PC-9 (cell line): ENCODE results near the gene REL. TPM values are rescaled to one million over a fixed set of nuclear protein-coding genes. Genes with fewer than 3 reads are reported as not detected.

Experiments
- BruUV-seq: library from RNA; stranded (reverse); fragments of 400-500 nt; replicated peaks from 2 replicates; lab custom pipeline; 2021; lab: Mats Ljungman, UMichigan
- CTCF ChIA-PET: fragments of 300-600 bp; sonication (Branson Sonifier 250); formaldehyde crosslinking; loops from one replicate; lab custom pipeline; 2022; ENCODE audit warnings: antibody characterized with exemption; lab: Charles Lee
- POLR2A ChIA-PET: fragments of 300-600 bp; sonication (Branson Sonifier 250); formaldehyde crosslinking; loops from one replicate; lab custom pipeline; 2022; ENCODE audit warnings: antibody characterized with exemption; ENCODE audit not compliant: unreplicated experiment; lab: Charles Lee
- DNase-seq, 2 experiments: peaks; one replicate each; pipeline versions ENCODE4 v3.0.0 to v3.0.0-alpha.2; 2015 to 2022; ENCODE audit warnings: mixed read lengths in 1 of 2
- H2AFZ ChIP-seq: fragments of 200-600 bp; sonication (generic); 2 replicates; pipeline ENCODE4 v1.8.1; 2017; ENCODE audit warnings: antibody characterized with exemption
- H3F3A ChIP-seq: fragments of 200-600 bp; sonication (generic); 2 replicates; pipeline ENCODE4 v1.8.1; 2017; ENCODE audit warnings: antibody characterized with exemption, mild to moderate bottlenecking, low read depth; ENCODE audit not compliant: insufficient read depth
- H3K27ac ChIP-seq: fragments of 200-600 bp; sonication (generic); 2 replicates; pipeline ENCODE4 v1.6.1; 2016; ENCODE audit warnings: mixed run types
- H3K27me3 ChIP-seq: fragments of 200-600 bp; sonication (generic); 2 replicates; pipeline ENCODE4 v1.6.1; 2016; ENCODE audit warnings: low read depth, mixed run types; ENCODE audit not compliant: insufficient read depth
- H3K36me3 ChIP-seq: fragments of 200-600 bp; sonication (generic); 2 replicates; pipeline ENCODE4 v1.6.1; 2016; ENCODE audit warnings: low read depth, mixed run types
- H3K4me1 ChIP-seq: fragments of 200-600 bp; sonication (generic); replicated peaks from 2 replicates; pipeline ENCODE4 v1.6.1; 2016; ENCODE audit warnings: mixed run types; ENCODE audit not compliant: insufficient read depth
- H3K4me2 ChIP-seq: fragments of 200-600 bp; sonication (generic); 2 replicates; pipeline ENCODE4 v1.6.1; 2017; ENCODE audit warnings: mixed run types
- H3K4me3 ChIP-seq: fragments of 200-600 bp; sonication (generic); 2 replicates; pipeline ENCODE4 v1.6.1; 2016; ENCODE audit warnings: mixed run types
- H3K79me2 ChIP-seq: fragments of 200-600 bp; sonication (generic); 2 replicates; pipeline ENCODE4 v1.6.1; 2017; ENCODE audit warnings: low read depth, mixed run types
- H3K9me2 ChIP-seq: fragments of 200-600 bp; sonication (generic); 2 replicates; pipeline ENCODE4 v1.8.1; 2017; ENCODE audit warnings: mild to moderate bottlenecking; ENCODE audit not compliant: insufficient read depth
- H3K9me3 ChIP-seq: fragments of 200-600 bp; sonication (generic); 2 replicates; pipeline ENCODE4 v1.8.1; 2016; ENCODE audit warnings: low read depth; ENCODE audit not compliant: insufficient read depth
- H4K20me1 ChIP-seq: fragments of 200-600 bp; sonication (generic); 2 replicates; pipeline ENCODE4 v1.8.1; 2017; ENCODE audit not compliant: insufficient read depth
- CTCF ChIP-seq: fragments of 200-600 bp; sonication (generic); conservative IDR thresholded peaks from 2 replicates; pipeline ENCODE4 v1.6.1; 2017; ENCODE audit warnings: mixed run types, antibody characterized with exemption, mild to moderate bottlenecking, moderate library complexity
- EZH2 ChIP-seq: fragments of 200-600 bp; sonication (generic); IDR thresholded peaks from 2 replicates; pipeline ENCODE4 v1.8.0; 2017; ENCODE audit warnings: antibody characterized with exemption, low read depth
- intact Hi-C: fragments of 100-400 bp; cut with micrococcal nuclease; formaldehyde crosslinking; loops from one replicate; pipeline ENCODE4 v1.10.0; 2022; ENCODE audit not compliant: unreplicated experiment
- total RNA-seq: library from RNA; stranded (reverse); gene quantifications from 2 replicates; pipeline ENCODE4 v1.2.3, GENCODE V29; 2021

Gene REL
- total RNA-seq, 1 experiment from 2014 or later, result 13.3 TPM

DNA sequence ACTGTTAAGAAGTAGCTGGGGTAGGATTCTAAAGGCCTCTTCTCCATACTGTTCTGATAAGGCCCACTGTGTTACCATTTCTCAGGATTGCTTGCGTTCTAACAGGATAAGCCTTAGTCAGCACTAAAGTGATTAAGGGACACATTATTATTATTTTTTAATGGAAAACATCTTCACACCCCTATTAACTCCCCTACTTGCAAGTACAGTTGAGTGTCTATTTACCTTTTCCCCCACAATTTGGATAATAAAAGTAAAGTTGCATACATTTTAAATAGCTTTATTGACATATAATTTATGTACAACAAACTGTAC, 9.0 kb downstream of the REL start:
- H3K9me2 ChIP-seq, result no peaks in the 10 kb centered on the region
- CTCF ChIA-PET, result no interaction called here
- no peak for DNase-seq
- H2AFZ ChIP-seq, result no peak overlapping the region
- no peak overlapping the region for H3K4me3 ChIP-seq
- H3K36me3 ChIP-seq, result 0 out of 2 replicates have a peak, but pooled peaks cover 3% of the 10 kb centered on the region
- peaks cover 38% of the 10 kb centered on the region for H3K79me2 ChIP-seq
- no peak overlapping the region for H3K4me2 ChIP-seq
- intact Hi-C loops, result no loop called here
- peaks cover 10% of the 10 kb centered on the region for H3K4me1 ChIP-seq
- TF ChIP-seq EZH2 (no peak), CTCF (no peak)
- BruUV-seq, result no TSS peak
- no peaks in the 10 kb centered on the region for H3K27me3 ChIP-seq
- no peaks in the 10 kb centered on the region for H3F3A ChIP-seq
- no peaks in the 10 kb centered on the region for H3K9me3 ChIP-seq
- POLR2A ChIA-PET, result no interaction called here
- H3K27ac ChIP-seq, result no peak overlapping the region
- H4K20me1 ChIP-seq, result no peaks in the 10 kb centered on the region

DNA sequence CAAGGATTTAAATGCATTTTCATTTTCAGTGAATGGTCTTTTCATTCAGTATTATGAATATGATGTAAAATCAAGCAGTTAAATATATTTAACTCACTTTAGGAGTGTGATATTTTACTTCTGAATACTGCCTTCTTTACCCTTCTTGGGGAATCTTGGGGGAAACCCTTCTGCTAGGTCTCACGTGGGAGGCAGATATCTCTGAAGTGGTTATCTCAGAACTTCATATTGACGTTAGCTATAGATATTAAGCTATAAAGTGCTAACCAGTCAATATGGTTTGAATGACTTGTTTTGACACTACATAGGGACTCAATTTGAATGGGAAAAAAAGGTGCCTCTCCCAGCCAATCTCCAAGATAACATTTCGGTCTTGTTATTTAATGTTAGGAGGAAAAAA, 9.8 kb downstream of the REL start:
- POLR2A ChIA-PET, result interaction anchor here (0.5 kb wide), 1 partner anchor 9 kb away, joined by 3 read pairs; no protein-coding TSS in a partner anchor
- Histone ChIP-seq H3K9me3 (no peaks in the 10 kb centered on the region), H3K9me2 (no peaks in the 10 kb centered on the region), H2AFZ (no peak overlapping the region), H3K4me1 (peaks cover 2% of the 10 kb centered on the region; the same call in 1 of the 2 replicates), H3F3A (no peaks in the 10 kb centered on the region), H3K79me2 (peaks cover 29% of the 10 kb centered on the region), H3K4me3 (no peak overlapping the region), H4K20me1 (no peaks in the 10 kb centered on the region), H3K27ac (no peak overlapping the region), H3K27me3 (no peaks in the 10 kb centered on the region), H3K4me2 (no peak overlapping the region), H3K36me3 (0 out of 2 replicates have a peak, but pooled peaks cover 3% of the 10 kb centered on the region)
- intact Hi-C loops, result no loop called here
- CTCF ChIA-PET, result no interaction called here
- no peak for DNase-seq
- TF ChIP-seq CTCF (no peak), EZH2 (no peak)
- BruUV-seq, result no TSS peak

DNA sequence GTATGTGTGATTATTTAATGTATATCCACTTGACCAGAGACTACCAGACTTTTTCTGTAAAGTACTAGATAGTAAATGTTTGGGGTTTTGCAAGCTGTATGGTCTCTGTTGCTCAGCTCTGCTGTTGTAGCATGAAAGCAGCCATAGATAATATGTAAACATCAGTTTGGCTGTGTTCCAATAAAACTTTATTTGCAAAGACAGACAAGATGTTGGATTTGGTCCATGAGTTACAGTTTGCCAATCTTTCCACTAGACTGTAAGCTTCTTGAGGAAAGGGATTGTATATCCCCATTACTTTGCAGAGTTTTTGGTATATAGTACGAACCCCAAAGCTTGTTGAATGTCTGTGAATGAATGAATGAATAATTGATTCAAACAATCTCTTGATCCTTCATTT, 17.2 kb downstream of the REL start:
- no peak for DNase-seq
- no peaks in the 10 kb centered on the region for H3K27me3 ChIP-seq
- H3K79me2 ChIP-seq, result no peaks in the 10 kb centered on the region
- H3K4me1 ChIP-seq, result no peaks in the 10 kb centered on the region
- TF ChIP-seq EZH2, result no peak
- TF ChIP-seq CTCF, result no peak
- H3K27ac ChIP-seq, result no peak overlapping the region
- H3K36me3 ChIP-seq, result 0 out of 2 replicates have a peak, but pooled peaks cover 11% of the 10 kb centered on the region
- CTCF ChIA-PET, result no interaction called here
- no peak overlapping the region for H3K4me3 ChIP-seq
- no peaks in the 10 kb centered on the region for H4K20me1 ChIP-seq
- no peaks in the 10 kb centered on the region for H3F3A ChIP-seq
- intact Hi-C loops, result no loop called here
- no peak overlapping the region for H2AFZ ChIP-seq
- no peaks in the 10 kb centered on the region for H3K9me2 ChIP-seq
- POLR2A ChIA-PET, result no interaction called here
- no TSS peak for BruUV-seq
- no peaks in the 10 kb centered on the region for H3K9me3 ChIP-seq
- H3K4me2 ChIP-seq, result no peak overlapping the region
